ENCODE measurements around the gene FTO. TPM values are rescaled to one million over a fixed set of nuclear protein-coding genes. Genes with fewer than 3 reads are reported as not detected.

FTO gene
- total and polyA plus RNA-seq, 2 of the 13 experiments (the other 11 are each of a cell fraction or from before 2014, with no cell fraction given) = 41.6 to 55.8 TPM

GRCh38 chr16:53848277-53848942 is 144.5 kb downstream of the FTO start:
- 30% methylated on average over 3 of the region's 3 CpGs for WGBS (ENCODE audit: low lambda C conversion rate)
- TF ChIP-seq, protein P1, sequence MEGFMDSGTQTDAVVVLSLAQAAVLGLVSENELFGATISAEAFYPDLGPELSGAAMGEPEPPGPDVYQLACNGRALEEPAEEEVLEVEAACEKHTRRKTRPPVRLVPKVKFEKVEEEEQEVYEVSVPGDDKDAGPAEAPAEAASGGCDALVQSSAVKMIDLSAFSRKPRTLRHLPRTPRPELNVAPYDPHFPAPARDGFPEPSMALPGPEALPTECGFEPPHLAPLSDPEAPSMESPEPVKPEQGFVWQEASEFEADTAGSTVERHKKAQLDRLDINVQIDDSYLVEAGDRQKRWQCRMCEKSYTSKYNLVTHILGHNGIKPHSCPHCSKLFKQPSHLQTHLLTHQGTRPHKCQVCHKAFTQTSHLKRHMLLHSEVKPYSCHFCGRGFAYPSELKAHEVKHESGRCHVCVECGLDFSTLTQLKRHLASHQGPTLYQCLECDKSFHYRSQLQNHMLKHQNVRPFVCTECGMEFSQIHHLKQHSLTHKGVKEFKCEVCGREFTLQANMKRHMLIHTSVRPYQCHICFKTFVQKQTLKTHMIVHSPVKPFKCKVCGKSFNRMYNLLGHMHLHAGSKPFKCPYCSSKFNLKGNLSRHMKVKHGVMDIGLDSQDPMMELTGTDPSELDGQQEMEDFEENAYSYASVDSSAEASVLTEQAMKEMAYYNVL (CRISPR knock-in tag; IDR thresholded peaks at IDR 0.05; ENCODE audit: borderline replicate concordance) = 0 out of 2 replicates have a peak, but pooled peaks have one; percentile 42
- TF ChIP-seq, protein P2, sequence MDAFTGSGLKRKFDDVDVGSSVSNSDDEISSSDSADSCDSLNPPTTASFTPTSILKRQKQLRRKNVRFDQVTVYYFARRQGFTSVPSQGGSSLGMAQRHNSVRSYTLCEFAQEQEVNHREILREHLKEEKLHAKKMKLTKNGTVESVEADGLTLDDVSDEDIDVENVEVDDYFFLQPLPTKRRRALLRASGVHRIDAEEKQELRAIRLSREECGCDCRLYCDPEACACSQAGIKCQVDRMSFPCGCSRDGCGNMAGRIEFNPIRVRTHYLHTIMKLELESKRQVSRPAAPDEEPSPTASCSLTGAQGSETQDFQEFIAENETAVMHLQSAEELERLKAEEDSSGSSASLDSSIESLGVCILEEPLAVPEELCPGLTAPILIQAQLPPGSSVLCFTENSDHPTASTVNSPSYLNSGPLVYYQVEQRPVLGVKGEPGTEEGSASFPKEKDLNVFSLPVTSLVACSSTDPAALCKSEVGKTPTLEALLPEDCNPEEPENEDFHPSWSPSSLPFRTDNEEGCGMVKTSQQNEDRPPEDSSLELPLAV (CRISPR knock-in tag; conservative IDR thresholded peaks at IDR 0.05; ENCODE audit: low read depth) = no peak
- TF ChIP-seq DPF2 (CRISPR knock-in tag; IDR thresholded peaks at IDR 0.05; ENCODE audit: borderline replicate concordance, low read depth) (0 out of 2 replicates have a peak, but pooled peaks have one; percentile 37), ZKSCAN8 (CRISPR knock-in tag; IDR thresholded peaks at IDR 0.05; ENCODE audit: borderline replicate concordance) (no peak), NFIC (IDR thresholded peaks at IDR 0.05; ENCODE audit: low read length) (peak; percentile 47; the same call in 1 of the 2 replicates), ARNTL (CRISPR knock-in tag; IDR thresholded peaks at IDR 0.05) (no peak), MED1 (CRISPR knock-in tag; IDR thresholded peaks at IDR 0.05) (peak; percentile 44; the same call in 1 of the 2 replicates), ZNF207 (IDR thresholded peaks at IDR 0.05; ENCODE audit: borderline replicate concordance) (no peak), ZSCAN5A (CRISPR knock-in tag; IDR thresholded peaks at IDR 0.05; ENCODE audit: borderline replicate concordance) (no peak), SOX6 (IDR thresholded peaks at IDR 0.05) (no peak), SOX6 (CRISPR knock-in tag; IDR thresholded peaks at IDR 0.05) (peak; percentile 94), HNF4G (IDR thresholded peaks at IDR 0.05; ENCODE audit: borderline replicate concordance, low read depth, low read length) (peak; percentile 55; the same call in 1 of the 2 replicates), HNF4G (CRISPR knock-in tag; IDR thresholded peaks at IDR 0.05; ENCODE audit: borderline replicate concordance, low read depth) (no peak), HNF1B (CRISPR knock-in tag; IDR thresholded peaks at IDR 0.05) (0 out of 2 replicates have a peak, but pooled peaks have one; percentile 30)
- TF ChIP-seq, protein P3, sequence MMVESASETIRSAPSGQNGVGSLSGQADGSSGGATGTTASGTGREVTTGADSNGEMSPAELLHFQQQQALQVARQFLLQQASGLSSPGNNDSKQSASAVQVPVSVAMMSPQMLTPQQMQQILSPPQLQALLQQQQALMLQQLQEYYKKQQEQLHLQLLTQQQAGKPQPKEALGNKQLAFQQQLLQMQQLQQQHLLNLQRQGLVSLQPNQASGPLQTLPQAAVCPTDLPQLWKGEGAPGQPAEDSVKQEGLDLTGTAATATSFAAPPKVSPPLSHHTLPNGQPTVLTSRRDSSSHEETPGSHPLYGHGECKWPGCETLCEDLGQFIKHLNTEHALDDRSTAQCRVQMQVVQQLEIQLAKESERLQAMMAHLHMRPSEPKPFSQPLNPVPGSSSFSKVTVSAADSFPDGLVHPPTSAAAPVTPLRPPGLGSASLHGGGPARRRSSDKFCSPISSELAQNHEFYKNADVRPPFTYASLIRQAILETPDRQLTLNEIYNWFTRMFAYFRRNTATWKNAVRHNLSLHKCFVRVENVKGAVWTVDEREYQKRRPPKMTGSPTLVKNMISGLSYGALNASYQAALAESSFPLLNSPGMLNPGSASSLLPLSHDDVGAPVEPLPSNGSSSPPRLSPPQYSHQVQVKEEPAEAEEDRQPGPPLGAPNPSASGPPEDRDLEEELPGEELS (CRISPR knock-in tag; IDR thresholded peaks at IDR 0.05) = peak; percentile 96

More at GRCh38 chr16:53848277-53848942, 144.5 kb downstream of the FTO start:
- H3K36me3 ChIP-seq (replicated peaks in 1 of 2; ENCODE audit: control insufficient read depth in 1 of 2, insufficient read depth in 2 of 2, low read length in 2 of 2) = no peaks in the 10 kb centered on the region
- CTCF ChIA-PET (ENCODE audit: low intra/inter-chr PET ratio, low total read pairs) = no interaction called here
- intact Hi-C loops (cut with micrococcal nuclease; ENCODE audit: unreplicated experiment) = no loop called here
- peak overlapping the region; percentile 2 for H2AFZ ChIP-seq (ENCODE audit: low read length)
- H3K4me2 ChIP-seq (ENCODE audit: low read depth, low read length) = peak overlapping the region; percentile 63
- H4K20me1 ChIP-seq (ENCODE audit: insufficient read depth, low read length) = no peaks in the 10 kb centered on the region
- H3K4me1 ChIP-seq (ENCODE audit: insufficient read depth, low read length) = peaks cover 36% of the 10 kb centered on the region
- no peaks in the 10 kb centered on the region for H3K27me3 ChIP-seq (ENCODE audit: control insufficient read depth in 1 of 2, insufficient read depth in 2 of 2, low read length in 2 of 2)
- POLR2A ChIA-PET = no interaction called here
- H3K4me3 ChIP-seq (replicated peaks in 1 of 3; ENCODE audit: insufficient read depth in 1 of 3, low read depth in 2 of 3, low read length in 3 of 3) = peak overlapping the region in 1 of 3 experiments; percentile 24; a peak in 1 of 6 replicates
- peak overlapping the region; percentile 3; the same call in 1 of the 2 replicates for H3K9ac ChIP-seq (ENCODE audit: insufficient read depth, low read depth, low read length)
- ATAC-seq (peak; percentile 91), FAIRE-seq (peak; percentile 15), DNase-seq (ENCODE audit: low spot score) (peak; percentile 31)
- no TSS peak for BruUV-seq (replicated peaks)
- in situ Hi-C loops (cut with HindIII; ENCODE audit: extremely low pct_ligation_motif_present, low pct_unique_long_range_greater_than_20kb) = no loop called here
- no peaks in the 10 kb centered on the region for H3K9me3 ChIP-seq (ENCODE audit: low read length)
- H3K27ac ChIP-seq (ENCODE audit: extremely low read length, insufficient read depth, low read length) = peak overlapping the region; percentile 69
- H3K79me2 ChIP-seq (ENCODE audit: insufficient read depth, low read length) = no peaks in the 10 kb centered on the region
